ENCODE measurements around the gene DBP.

DBP gene

GRCh38 chr19:48588670-48589401 lies 48.3 kb downstream of the DBP start:
- peaks cover 85% of the 10 kb centered on the region for H3K27me3 ChIP-seq (ENCODE audit: insufficient read depth, low read depth)
- H3K4me1 ChIP-seq (ENCODE audit: low read depth, poor library complexity, severe bottlenecking): peaks cover 7% of the 10 kb centered on the region
- H3K4me3 ChIP-seq (IDR thresholded peaks at IDR 0.05; ENCODE audit: insufficient read depth, low read depth, low read length): no peak overlapping the region

GRCh38 chr19:48587387-48587786 lies 49.8 kb downstream of the DBP start:
- TF ChIP-seq CTCF (conservative IDR thresholded peaks at IDR 0.05; ENCODE audit: low read depth, low read length): no peak
- Histone ChIP-seq H3K79me2 (ENCODE audit: insufficient read depth, low read depth) (no peaks in the 10 kb centered on the region), H3K36me3 (ENCODE audit: insufficient read depth) (no peaks in the 10 kb centered on the region), H3K27me3 (ENCODE audit: insufficient read depth, low read depth) (peaks cover 86% of the 10 kb centered on the region), H3K9ac (no peak overlapping the region), H3K4me3 (IDR thresholded peaks at IDR 0.05; ENCODE audit: insufficient read depth, low read depth, low read length) (no peak overlapping the region), H3K4me2 (no peak overlapping the region), H2AFZ (ENCODE audit: low read depth) (no peak overlapping the region), H4K20me1 (ENCODE audit: insufficient read depth) (no peaks in the 10 kb centered on the region), H3K4me1 (ENCODE audit: low read depth, poor library complexity, severe bottlenecking) (peaks cover 7% of the 10 kb centered on the region), H3K27ac (no peak overlapping the region)

More at GRCh38 chr19:48588670-48589401, 48.3 kb downstream of the DBP start:
- H2AFZ ChIP-seq (ENCODE audit: low read depth): peak overlapping the region; percentile 66; the same call in 1 of the 2 replicates
- H3K36me3 ChIP-seq (ENCODE audit: insufficient read depth): no peaks in the 10 kb centered on the region
- no peaks in the 10 kb centered on the region for H3K79me2 ChIP-seq (ENCODE audit: insufficient read depth, low read depth)
- H3K9ac ChIP-seq: no peak overlapping the region
- no peaks in the 10 kb centered on the region for H4K20me1 ChIP-seq (ENCODE audit: insufficient read depth)
- H3K27ac ChIP-seq: no peak overlapping the region
- TF ChIP-seq CTCF (conservative IDR thresholded peaks at IDR 0.05; ENCODE audit: low read depth, low read length): peak; percentile 87
- H3K4me2 ChIP-seq: peak overlapping the region; percentile 60

GRCh38 chr19:48582168-48582567 lies 55.0 kb downstream of the DBP start:
- Histone ChIP-seq H3K79me2 (ENCODE audit: insufficient read depth, low read depth) (no peaks in the 10 kb centered on the region), H3K4me2 (no peak overlapping the region), H3K4me3 (IDR thresholded peaks at IDR 0.05; ENCODE audit: insufficient read depth, low read depth, low read length) (no peak overlapping the region), H3K36me3 (ENCODE audit: insufficient read depth) (no peaks in the 10 kb centered on the region), H3K27ac (no peak overlapping the region), H2AFZ (ENCODE audit: low read depth) (no peak overlapping the region), H4K20me1 (ENCODE audit: insufficient read depth) (no peaks in the 10 kb centered on the region), H3K4me1 (ENCODE audit: low read depth, poor library complexity, severe bottlenecking) (peaks cover 3% of the 10 kb centered on the region), H3K27me3 (ENCODE audit: insufficient read depth, low read depth) (peaks cover 85% of the 10 kb centered on the region; the same call in 1 of the 2 replicates), H3K9ac (no peak overlapping the region)
- TF ChIP-seq CTCF (conservative IDR thresholded peaks at IDR 0.05; ENCODE audit: low read depth, low read length): no peak

Data from KMS-11 (cell line).